HUES6 (cell line): Measurements from ENCODE around the gene IGLON5.

Experiments
- H3K27ac ChIP-seq: 2 replicates; pipeline ENCODE4 v1.7.0; 2013; ENCODE audit warnings: low read depth, mild to moderate bottlenecking, low read length, inconsistent platforms
- H3K27me3 ChIP-seq: 2 replicates; pipeline ENCODE4 v1.6.1; 2013; ENCODE audit warnings: low read length; ENCODE audit not compliant: control insufficient read depth, insufficient read depth
- H3K36me3 ChIP-seq: 2 replicates; pipeline ENCODE4 v1.6.1; 2013; ENCODE audit warnings: low read length; ENCODE audit not compliant: control insufficient read depth, insufficient read depth
- H3K4me1 ChIP-seq: 2 replicates; pipeline ENCODE4 v1.6.1; 2013; ENCODE audit warnings: low read length; ENCODE audit not compliant: control insufficient read depth, insufficient read depth
- H3K4me3 ChIP-seq: 2 replicates; pipeline ENCODE4 v1.5.1; 2013; ENCODE audit warnings: low read depth, low read length
- H3K9ac ChIP-seq: one replicate; pipeline ENCODE4 v1.6.1; 2013; ENCODE audit warnings: mild to moderate bottlenecking, low read length
- H3K9me3 ChIP-seq: 2 replicates; pipeline ENCODE4 v1.6.1; 2013; ENCODE audit warnings: low read depth, low read length; ENCODE audit not compliant: control insufficient read depth, insufficient read depth

The IGLON5 gene

DNA sequence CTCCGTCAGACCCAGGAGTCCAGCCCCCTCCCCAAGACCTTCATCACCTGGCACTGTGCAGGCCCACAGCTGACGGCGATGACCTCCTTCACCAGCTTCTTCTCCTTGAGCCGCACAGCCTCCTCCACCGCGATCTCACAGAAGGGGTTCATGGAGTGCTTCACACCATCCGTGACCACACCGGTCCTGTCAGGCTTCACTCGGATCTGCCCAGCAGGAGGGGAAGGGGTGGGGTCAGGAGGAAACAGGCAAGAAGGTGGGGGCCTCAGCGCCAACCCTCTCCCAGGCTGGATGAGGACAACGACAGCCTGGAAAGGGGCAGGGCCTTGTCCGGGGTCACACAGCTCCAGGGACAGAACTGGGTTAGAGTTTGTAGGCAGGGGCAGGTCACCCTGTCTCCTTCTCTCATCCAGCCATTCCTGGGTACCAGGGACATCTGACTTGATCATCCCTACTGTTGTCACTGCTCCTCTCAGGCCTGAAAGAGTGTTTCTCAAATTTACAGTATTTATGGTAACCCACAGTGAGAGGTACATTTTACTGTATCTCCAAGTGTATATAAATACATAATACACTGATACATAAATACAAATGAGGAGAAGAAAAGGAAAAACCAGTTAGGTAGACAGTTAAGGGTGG, 42.8 kb downstream of the IGLON5 start:
- peaks cover 11% of the 10 kb centered on the region for H3K4me1 ChIP-seq

DNA sequence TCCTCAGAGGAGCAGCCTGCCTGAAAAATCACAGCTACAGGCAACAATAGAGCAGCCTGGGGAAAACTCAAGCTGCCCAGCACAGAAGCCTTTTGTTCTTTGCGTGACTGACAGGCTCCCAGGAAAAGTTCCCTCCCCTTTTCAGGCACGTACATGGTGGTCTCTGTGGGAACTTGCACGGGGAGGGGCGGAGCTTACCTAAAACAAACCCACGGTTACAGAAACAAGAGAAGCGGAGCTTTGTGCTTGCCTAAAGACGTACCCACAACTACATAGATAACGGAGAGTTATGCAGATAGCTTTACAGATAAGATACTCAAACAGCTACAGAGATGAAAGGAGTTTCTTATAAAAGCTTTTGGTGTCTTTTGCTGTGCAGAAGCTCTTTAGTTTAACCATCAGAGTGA, 43.3 kb downstream of the IGLON5 start:
- Histone ChIP-seq H3K27me3 (no peaks in the 10 kb centered on the region), H3K4me3 (no peak overlapping the region), H3K9ac (peak overlapping the region; percentile 25), H3K27ac (no peak overlapping the region), H3K9me3 (no peaks in the 10 kb centered on the region), H3K36me3 (peaks cover 12% of the 10 kb centered on the region), H3K4me1 (peaks cover 11% of the 10 kb centered on the region)

More for the DNA sequence above, 42.8 kb downstream of the IGLON5 start:
- H3K9me3 ChIP-seq = no peaks in the 10 kb centered on the region
- H3K27ac ChIP-seq = no peak overlapping the region
- H3K36me3 ChIP-seq = peaks cover 12% of the 10 kb centered on the region
- H3K9ac ChIP-seq = peak overlapping the region; percentile 25
- no peaks in the 10 kb centered on the region for H3K27me3 ChIP-seq
- H3K4me3 ChIP-seq = peak overlapping the region; percentile 11; the same call in 1 of the 2 replicates

DNA sequence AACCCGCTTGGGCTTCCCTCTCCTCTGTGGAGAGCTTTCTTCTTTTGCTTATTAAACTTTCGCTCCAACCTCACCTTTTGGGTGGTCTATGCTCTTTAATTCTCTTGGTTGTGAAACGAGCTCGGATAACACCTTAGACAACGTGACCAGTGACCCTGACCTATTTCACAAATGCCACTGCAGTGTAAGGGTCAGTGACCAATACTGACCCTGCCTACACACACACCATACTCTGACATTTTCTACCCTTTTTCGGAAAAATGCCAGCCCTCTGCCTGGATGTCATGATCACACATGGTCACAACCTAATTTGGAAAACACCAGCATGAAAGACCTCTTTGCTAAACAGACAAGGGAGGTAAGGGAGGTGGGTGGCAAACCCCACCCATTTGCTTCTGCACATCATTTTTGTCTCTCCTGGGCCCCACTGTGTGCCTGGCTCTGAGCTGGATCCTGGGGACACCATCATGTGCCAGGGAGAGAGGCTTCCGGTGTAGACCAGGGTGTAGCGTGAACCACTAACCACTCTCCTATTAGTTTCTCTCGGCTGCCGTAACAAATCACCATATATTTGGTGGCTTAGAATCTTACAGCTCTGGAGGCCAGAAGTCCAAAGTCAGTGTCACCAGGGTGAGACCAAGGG, 44.8 kb downstream of the IGLON5 start:
- no peaks in the 10 kb centered on the region for H3K9me3 ChIP-seq
- H3K27ac ChIP-seq = no peak overlapping the region
- peaks cover 11% of the 10 kb centered on the region for H3K4me1 ChIP-seq
- no peak overlapping the region for H3K4me3 ChIP-seq
- H3K36me3 ChIP-seq = peaks cover 5% of the 10 kb centered on the region; the same call in 1 of the 2 replicates
- no peak overlapping the region for H3K9ac ChIP-seq
- no peaks in the 10 kb centered on the region for H3K27me3 ChIP-seq

DNA sequence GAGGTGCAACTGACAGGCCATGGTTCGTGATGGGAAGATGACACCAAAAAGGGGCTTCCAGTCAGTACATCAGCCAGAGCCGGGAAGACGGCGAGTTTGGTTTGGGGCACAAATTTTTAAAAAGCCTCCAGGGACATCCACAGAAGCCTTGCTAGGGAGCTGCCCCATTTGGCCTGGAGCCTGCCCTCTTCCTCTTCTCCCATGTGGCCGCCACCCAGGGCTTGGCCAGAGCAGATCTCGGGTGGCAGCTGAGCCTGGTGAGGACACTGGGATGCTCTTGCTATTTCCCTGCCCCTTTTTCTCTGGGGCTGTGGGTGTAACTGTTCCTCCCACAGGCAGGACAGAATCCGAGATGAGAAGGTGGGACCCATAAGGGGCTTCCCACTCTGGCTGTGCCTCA, 46.5 kb downstream of the IGLON5 start:
- Histone ChIP-seq H3K9me3 (no peaks in the 10 kb centered on the region), H3K27me3 (no peaks in the 10 kb centered on the region), H3K27ac (no peak overlapping the region), H3K4me3 (no peak overlapping the region), H3K9ac (no peak overlapping the region), H3K36me3 (no peaks in the 10 kb centered on the region), H3K4me1 (peaks cover 16% of the 10 kb centered on the region)

DNA sequence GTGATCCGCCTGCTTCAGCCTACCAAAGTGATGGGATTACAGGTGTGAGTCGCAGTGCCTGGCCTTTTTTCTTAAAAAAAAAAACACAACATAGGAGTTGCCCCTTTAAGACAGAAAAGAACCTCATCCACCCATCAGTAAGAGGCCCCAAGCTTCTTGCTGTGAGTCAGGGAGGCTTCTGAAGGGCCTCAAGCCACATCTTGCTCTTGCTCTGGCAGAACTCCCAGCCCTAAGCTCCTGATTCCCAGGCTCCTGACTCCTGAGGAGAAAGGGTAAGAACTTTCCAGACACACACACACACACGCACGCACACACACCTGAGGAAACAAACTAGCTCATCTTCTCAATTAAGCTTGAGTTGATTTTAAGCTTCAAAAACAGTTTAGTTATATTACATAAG, 47.9 kb downstream of the IGLON5 start:
- no peak overlapping the region for H3K9ac ChIP-seq

DNA sequence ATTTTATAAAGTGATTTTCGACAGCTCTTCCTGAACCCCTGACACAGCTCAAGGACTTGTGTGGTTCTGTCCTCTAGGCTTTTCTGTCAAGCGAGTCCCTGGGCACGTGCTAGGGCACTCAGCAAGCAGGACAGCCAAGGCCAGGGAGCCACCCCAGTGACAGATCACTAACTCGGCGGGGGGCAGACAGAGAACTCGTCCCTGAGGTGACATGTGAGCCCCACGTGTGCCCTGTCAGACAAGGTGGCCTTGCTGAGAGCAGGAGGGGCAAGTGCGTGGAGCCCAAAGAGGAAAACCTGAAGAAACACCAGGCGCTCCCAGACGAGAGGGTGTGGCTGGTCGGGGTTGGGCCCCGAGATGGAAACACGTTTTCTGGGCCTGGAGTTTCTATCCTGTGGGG, 49.8 kb downstream of the IGLON5 start:
- Histone ChIP-seq H3K4me1 (peaks cover 25% of the 10 kb centered on the region), H3K9ac (no peak overlapping the region), H3K27ac (no peak overlapping the region), H3K4me3 (no peak overlapping the region), H3K36me3 (no peaks in the 10 kb centered on the region), H3K27me3 (no peaks in the 10 kb centered on the region), H3K9me3 (no peaks in the 10 kb centered on the region)

More for the DNA sequence above, 47.9 kb downstream of the IGLON5 start:
- Histone ChIP-seq H3K27ac (no peak overlapping the region), H3K36me3 (no peaks in the 10 kb centered on the region), H3K27me3 (no peaks in the 10 kb centered on the region), H3K4me1 (peaks cover 20% of the 10 kb centered on the region), H3K4me3 (no peak overlapping the region), H3K9me3 (no peaks in the 10 kb centered on the region)

DNA sequence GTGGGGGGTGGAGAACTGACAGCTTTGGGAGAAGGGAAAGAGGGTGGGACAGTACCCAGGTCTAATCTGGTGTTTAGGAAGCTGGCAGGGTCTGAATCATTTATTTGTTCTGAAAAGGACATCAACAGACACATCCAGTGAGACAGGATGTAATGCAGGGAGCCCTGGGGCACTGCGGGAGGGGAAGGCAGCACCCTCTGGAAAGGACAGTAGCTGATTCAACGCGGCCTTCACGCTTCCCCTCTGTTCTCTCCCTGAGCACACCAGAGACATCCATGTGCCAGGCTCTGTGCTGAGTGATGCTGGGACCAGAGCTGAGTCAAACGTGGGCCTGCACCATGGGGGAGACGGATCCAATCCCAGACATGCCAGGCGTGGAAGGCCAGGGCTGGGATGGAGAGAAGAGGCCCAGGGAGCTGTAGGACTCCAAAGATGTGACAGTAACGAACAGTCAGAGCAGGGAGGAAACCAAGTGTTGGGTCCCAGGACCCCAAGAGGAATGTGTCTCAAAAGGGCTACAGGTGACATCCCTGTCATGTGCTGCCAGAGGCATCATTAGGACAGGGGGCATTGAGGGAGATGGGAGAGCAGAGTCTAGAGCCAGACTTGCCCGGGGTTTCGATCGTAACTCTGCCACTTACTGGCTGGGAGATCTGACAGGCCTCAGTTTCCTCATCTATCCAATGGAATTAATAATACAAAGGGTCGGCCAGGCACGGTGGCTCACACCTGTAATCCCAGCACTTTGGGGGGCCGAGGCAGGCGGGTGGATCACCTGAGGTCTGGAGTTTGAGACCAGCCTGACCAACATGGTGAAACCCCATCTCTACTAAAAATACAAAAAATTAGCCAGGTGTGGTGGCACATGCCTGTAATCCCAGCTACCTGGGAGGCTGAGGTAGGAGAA, 53.0 kb downstream of the IGLON5 start:
- Histone ChIP-seq H3K36me3 (no peaks in the 10 kb centered on the region), H3K4me1 (peaks cover 32% of the 10 kb centered on the region), H3K4me3 (no peak overlapping the region), H3K27ac (no peak overlapping the region), H3K9me3 (no peaks in the 10 kb centered on the region), H3K9ac (no peak overlapping the region), H3K27me3 (no peaks in the 10 kb centered on the region)

DNA sequence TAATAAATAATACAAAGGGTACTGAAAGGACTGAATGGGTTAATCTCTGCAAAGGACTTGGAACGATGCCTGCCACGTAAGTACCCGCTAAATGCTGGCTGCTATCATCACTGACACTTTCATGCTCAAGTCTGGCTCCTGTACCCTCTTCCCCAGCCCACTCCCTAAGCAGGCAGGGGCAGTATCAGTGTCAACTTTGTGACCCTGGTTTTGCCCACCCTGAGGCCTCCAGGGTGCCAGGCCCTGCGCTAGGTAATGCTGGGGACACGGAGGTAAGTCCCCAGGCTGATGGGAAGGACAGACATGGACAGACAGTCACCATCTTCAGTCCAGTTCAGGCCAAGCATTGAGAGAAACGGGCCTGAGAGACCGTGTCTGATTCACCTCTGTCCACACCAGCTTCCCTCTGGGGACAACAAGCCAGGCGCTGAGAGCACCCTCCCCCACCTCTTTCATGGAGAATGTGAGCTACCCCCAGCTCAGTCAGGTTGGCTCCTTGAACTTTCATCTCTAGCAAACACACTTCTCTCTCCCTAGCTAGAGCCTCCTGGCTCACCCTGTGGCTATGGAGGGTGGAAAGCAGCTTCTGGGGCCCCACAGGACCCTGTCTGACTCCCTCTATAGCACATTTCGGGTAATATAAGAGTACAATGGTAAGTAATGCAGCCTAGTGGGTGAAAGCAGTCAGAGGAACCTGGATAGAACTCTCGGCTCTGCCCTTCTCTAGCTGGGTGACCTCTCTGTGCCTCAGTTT, 53.9 kb downstream of the IGLON5 start:
- peaks cover 32% of the 10 kb centered on the region for H3K4me1 ChIP-seq

DNA sequence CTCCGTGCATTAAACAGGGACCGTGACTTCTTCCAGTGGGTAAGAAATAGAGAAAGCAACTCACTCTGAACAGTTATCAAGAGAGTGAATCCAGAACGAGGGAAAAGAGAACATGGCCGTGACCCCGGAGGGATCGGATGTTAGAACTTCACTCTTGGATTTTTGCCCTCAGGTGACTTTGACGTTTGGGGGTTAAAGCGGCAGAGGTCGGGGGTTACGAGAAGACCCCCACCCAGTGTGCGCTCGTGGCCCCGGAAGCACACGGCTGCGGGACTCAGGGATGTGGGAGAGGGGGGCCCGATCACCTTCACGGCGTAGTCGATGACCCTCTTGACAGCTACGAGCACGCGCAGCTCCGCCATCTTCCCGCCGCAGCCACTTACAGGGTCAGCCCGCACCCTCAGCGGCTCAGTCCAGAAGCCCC, 54.5 kb downstream of the IGLON5 start, which contains the start of gene ETFB:
ETFB (minus strand) TSS at position 424 of the 424 bp plus-strand sequence; CDS start at position 362, 62 bp downstream.
- H3K4me1 ChIP-seq = peaks cover 32% of the 10 kb centered on the region
- peak within 1 kb of the TSS; percentile 81 for H3K4me3 ChIP-seq
- H3K9ac ChIP-seq = peak within 1 kb of the TSS; percentile 84
- peak within 1 kb of the TSS; percentile 59; the same call in 1 of the 2 replicates for H3K27ac ChIP-seq
- no peaks in the 10 kb centered on the region for H3K9me3 ChIP-seq
- H3K36me3 ChIP-seq = no peaks in the 10 kb centered on the region
- no peaks in the 10 kb centered on the region for H3K27me3 ChIP-seq

More for the DNA sequence above, 53.9 kb downstream of the IGLON5 start:
- peak overlapping the region; percentile 80 for H3K9ac ChIP-seq
- no peaks in the 10 kb centered on the region for H3K36me3 ChIP-seq
- H3K9me3 ChIP-seq = no peaks in the 10 kb centered on the region
- H3K4me3 ChIP-seq = peak overlapping the region; percentile 64
- no peak overlapping the region for H3K27ac ChIP-seq
- H3K27me3 ChIP-seq = no peaks in the 10 kb centered on the region
